HCT116 (cell line): ENCODE results near the gene SERPINH1. TPM values are rescaled to one million over a fixed set of nuclear protein-coding genes. Genes with fewer than 3 reads are reported as not detected.

Source experiments
- ATAC-seq: fragments of 200-7000 bp; cut with Tn5 transposase; 2 replicates; pipeline ENCODE4 v1.9.1; 2020; ENCODE audit warnings: mild to moderate bottlenecking, moderate library complexity
- BruUV-seq: library from RNA; stranded (reverse); fragments of 400-500 nt; replicated peaks from 2 replicates; lab custom pipeline; 2021; lab: Mats Ljungman, UMichigan
- CTCF ChIA-PET: fragments of 300-600 bp; sonication (Branson Sonifier 250); formaldehyde crosslinking; loops from one replicate; lab custom pipeline; 2021; ENCODE audit warnings: antibody characterized with exemption; lab: Charles Lee
- POLR2A ChIA-PET: fragments of 300-600, 350-600 bp; sonication (Branson Sonifier 250); formaldehyde crosslinking; loops from one replicate; lab custom pipeline; 2021; ENCODE audit warnings: antibody characterized with exemption; lab: Charles Lee
- RAD21 ChIA-PET, 2 experiments: fragments of 300-600 bp; sonication (Branson Sonifier 250); formaldehyde crosslinking; loops; one replicate each; lab custom pipeline; 2023; ENCODE audit warnings: low total read pairs in 2 of 2; ENCODE audit not compliant: uncharacterized antibody in 2 of 2, unreplicated experiment in 2 of 2, low non-redundant PET in 1 of 2; lab: Charles Lee
- DNase-seq: peaks from one replicate; pipeline ENCODE4 v3.0.0-alpha.2; 2010; ENCODE audit warnings: low read depth, low spot score
- H2AFZ ChIP-seq: fragments of 200-600 bp; shearing (Covaris generic), sonication (generic); 2 replicates; pipeline ENCODE4 v1.6.1; 2017; ENCODE audit warnings: low read depth, mixed run types, mixed read lengths, antibody characterized with exemption, low read length; ENCODE audit not compliant: poor library complexity, severe bottlenecking
- H3K27ac ChIP-seq: 2 replicates; pipeline ENCODE4 v1.5.1; 2012; ENCODE audit warnings: low read depth, low read length
- H3K27me3 ChIP-seq: fragments of 200-600 bp; sonication (generic); 2 replicates; pipeline ENCODE4 v1.6.1; 2016; ENCODE audit warnings: mixed run types, low read length, mixed read lengths; ENCODE audit not compliant: insufficient read depth
- H3K36me3 ChIP-seq, 2 experiments: fragments of 200-500 bp in 1 of 2; fragments of 200-600 bp in 1 of 2; sonication (Bioruptor generic) in 1 of 2; sonication (generic) in 1 of 2; 2 replicates each; pipeline versions ENCODE4 v1.5.1 to v1.6.1; 2014 to 2016; ENCODE audit warnings: low read length in 2 of 2, inconsistent platforms in 1 of 2, mixed read lengths in 1 of 2, mixed run types in 1 of 2; ENCODE audit not compliant: insufficient read depth in 2 of 2, control insufficient read depth in 1 of 2
- H3K4me1 ChIP-seq, 2 experiments: fragments of 200-600 bp in 1 of 2; sonication (generic) in 1 of 2; 2 replicates each; pipeline versions ENCODE4 v1.5.1 to v1.6.1; 2012 to 2017; ENCODE audit warnings: low read length in 2 of 2, inconsistent platforms in 1 of 2, mild to moderate bottlenecking in 1 of 2, mixed read lengths in 1 of 2, mixed run types in 1 of 2, moderate library complexity in 1 of 2; ENCODE audit not compliant: insufficient read depth in 2 of 2, control insufficient read depth in 1 of 2
- H3K4me2 ChIP-seq: fragments of 200-600 bp; sonication (generic); 2 replicates; pipeline ENCODE4 v1.6.1; 2017; ENCODE audit warnings: mixed run types, low read length, mixed read lengths
- H3K4me3 ChIP-seq, 2 experiments: fragments of 200-600 bp in 1 of 2; sonication (generic) in 1 of 2; replicated peaks in 1 of 2; 2 replicates each; pipeline ENCODE4 v1.5.1; 2011 to 2016; ENCODE audit warnings: low read length in 2 of 2, control low read depth in 1 of 2, low read depth in 1 of 2, mild to moderate bottlenecking in 1 of 2, mixed read lengths in 1 of 2, mixed run types in 1 of 2
- H3K79me2 ChIP-seq: fragments of 200-600 bp; sonication (generic); 2 replicates; pipeline ENCODE4 v1.6.1; 2017; ENCODE audit warnings: mild to moderate bottlenecking, mixed run types, low read length, moderate library complexity, mixed read lengths; ENCODE audit not compliant: insufficient read depth
- H3K9ac ChIP-seq: fragments of 200-600 bp; sonication (generic); 2 replicates; pipeline ENCODE4 v1.6.1; 2016; ENCODE audit warnings: low read length, mixed read lengths
- H3K9me2 ChIP-seq: fragments of 200-600 bp; sonication (generic), shearing (Covaris generic); 2 replicates; pipeline ENCODE4 v1.6.1; 2017; ENCODE audit warnings: mixed run types, mild to moderate bottlenecking, moderate library complexity; ENCODE audit not compliant: insufficient read depth
- H3K9me3 ChIP-seq, 2 experiments: fragments of 200-500 bp in 1 of 2; fragments of 200-600 bp in 1 of 2; sonication (Bioruptor generic) in 1 of 2; sonication (generic) in 1 of 2; 2 replicates each; pipeline ENCODE4 v1.6.1; 2014 to 2017; ENCODE audit warnings: low read length in 2 of 2, mixed read lengths in 2 of 2, inconsistent platforms in 1 of 2, low read depth in 1 of 2, mild to moderate bottlenecking in 1 of 2, mixed run types in 1 of 2, moderate library complexity in 1 of 2; ENCODE audit not compliant: control insufficient read depth in 1 of 2, insufficient read depth in 1 of 2
- H4K20me1 ChIP-seq: fragments of 200-600 bp; sonication (generic), shearing (Covaris generic); 2 replicates; pipeline ENCODE4 v1.6.1; 2017; ENCODE audit warnings: mixed run types, mild to moderate bottlenecking, moderate library complexity; ENCODE audit not compliant: insufficient read depth
- ATF3 ChIP-seq: IDR thresholded peaks from 2 replicates; pipeline ENCODE4 v1.6.1; 2012
- CEBPB ChIP-seq: IDR thresholded peaks from 2 replicates; pipeline ENCODE4 v1.6.1; 2012; ENCODE audit warnings: low read depth
- EGR1 ChIP-seq: IDR thresholded peaks from 2 replicates; pipeline ENCODE4 v1.6.1; 2012; ENCODE audit warnings: low read depth
- ELF1 ChIP-seq: IDR thresholded peaks from 2 replicates; pipeline ENCODE4 v1.6.1; 2012; ENCODE audit warnings: low read depth, borderline replicate concordance
- EZH2 ChIP-seq: fragments of 200-600 bp; sonication (generic); IDR thresholded peaks from 2 replicates; pipeline ENCODE4 v1.6.1; 2017; ENCODE audit warnings: antibody characterized with exemption, mixed run types
- EZH2phosphoT487 ChIP-seq: fragments of 200-600 bp; IDR thresholded peaks from 2 replicates; pipeline ENCODE4 v1.6.1; 2018; ENCODE audit warnings: antibody characterized with exemption, borderline replicate concordance
- JUND ChIP-seq: IDR thresholded peaks from 2 replicates; pipeline ENCODE4 v1.6.1; 2012
- MAX ChIP-seq: IDR thresholded peaks from 2 replicates; pipeline ENCODE4 v1.6.1; 2012
- RAD21 ChIP-seq: IDR thresholded peaks from 2 replicates; pipeline ENCODE4 v1.6.1; 2012; ENCODE audit warnings: low read depth, mild to moderate bottlenecking
- REST ChIP-seq: IDR thresholded peaks from 2 replicates; pipeline ENCODE4 v1.6.1; 2012; ENCODE audit warnings: low read depth
- SIN3A ChIP-seq: IDR thresholded peaks from 2 replicates; pipeline ENCODE4 v1.6.1; 2012; ENCODE audit warnings: low read depth
- SP1 ChIP-seq: IDR thresholded peaks from 2 replicates; pipeline ENCODE4 v1.6.1; 2012; ENCODE audit warnings: low read depth
- ZFX ChIP-seq: fragments of 450-650 bp; IDR thresholded peaks from 2 replicates; pipeline ENCODE4 v1.6.1; 2017
- ZNF274 ChIP-seq: fragments of 200-500 bp; sonication (Bioruptor generic); IDR thresholded peaks from 2 replicates; pipeline ENCODE4 v1.6.1; 2014; ENCODE audit warnings: mild to moderate bottlenecking, low read depth, low read length, inconsistent platforms
- intact Hi-C: fragments of 100-400 bp; cut with micrococcal nuclease; formaldehyde crosslinking; loops from 2 replicates; pipeline ENCODE4 v1.10.0; 2022
- total RNA-seq: library from RNA; stranded (reverse); gene quantifications from one replicate; pipeline ENCODE4 v1.2.1, GENCODE V29; 2021; ENCODE audit not compliant: unreplicated experiment
- TF ChIP-seq, protein P1 (sequence below), 3 experiments: fragments of 200-600 bp in 1 of 3; sonication (generic) in 1 of 3; IDR thresholded peaks in 2 of 3; conservative IDR thresholded peaks in 1 of 3; 2 replicates each; pipeline ENCODE4 v1.5.1; 2012 to 2017; ENCODE audit warnings: low read depth in 2 of 3, low read length in 2 of 3, antibody characterized with exemption in 1 of 3, borderline replicate concordance in 1 of 3, control low read depth in 1 of 3, mild to moderate bottlenecking in 1 of 3, mixed read lengths in 1 of 3, mixed run types in 1 of 3, moderate library complexity in 1 of 3; ENCODE audit not compliant: insufficient read depth in 1 of 3
- TF ChIP-seq, protein P2 (sequence below): IDR thresholded peaks from 2 replicates; pipeline ENCODE4 v1.6.1; 2011; ENCODE audit warnings: mild to moderate bottlenecking, low read length, moderate library complexity; ENCODE audit not compliant: insufficient replicate concordance; ENCODE audit errors: extremely low read depth

The SERPINH1 gene
- total RNA-seq, 1 experiment from 2014 or later = 84.9 TPM

DNA sequence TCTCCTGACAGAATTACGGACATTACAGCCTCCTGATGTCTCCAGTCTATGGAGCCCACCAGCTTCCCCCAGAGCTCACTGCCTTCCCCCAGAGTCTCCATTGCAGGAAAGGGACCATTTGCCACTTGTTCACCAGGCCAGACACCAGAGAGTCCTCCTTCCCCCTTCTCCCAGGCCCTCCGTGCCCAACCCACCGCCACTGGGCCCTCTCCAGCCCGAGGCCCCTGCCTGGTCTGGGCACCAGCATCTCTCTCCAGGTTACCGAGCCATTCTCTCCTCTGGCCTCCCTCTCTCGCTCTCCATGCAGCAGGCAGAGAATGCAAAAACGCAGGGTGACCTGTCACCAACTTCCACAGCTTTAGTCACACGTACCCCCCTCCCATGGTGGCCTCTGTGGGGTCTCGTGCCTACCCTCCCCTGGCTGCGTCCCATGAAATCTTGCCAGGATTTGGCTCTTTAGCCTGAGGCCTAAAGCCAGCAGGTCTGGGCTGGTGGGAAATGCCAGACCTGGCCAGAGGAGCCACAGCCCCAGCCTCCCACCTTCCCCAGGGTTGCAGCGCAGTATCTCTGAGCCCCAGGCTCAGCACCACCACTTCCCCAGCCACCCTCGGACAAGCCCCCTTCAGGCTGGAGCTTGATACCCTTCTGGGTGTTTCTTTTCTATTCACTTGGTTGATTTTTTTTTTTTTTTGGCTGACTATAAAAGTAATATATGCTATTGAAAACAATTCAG, 6.8 kb upstream of the SERPINH1 start:
- Histone ChIP-seq H4K20me1 (no peaks in the 10 kb centered on the region), H3K4me3 (no peak overlapping the region), H3K79me2 (no peaks in the 10 kb centered on the region), H3K9ac (no peak overlapping the region), H3K9me3 (no peaks in the 10 kb centered on the region), H3K4me1 (peaks cover 0 to 21% of the 10 kb centered on the region in 2 experiments; a peak in 2 of 4 replicates), H3K9me2 (no peaks in the 10 kb centered on the region), H3K4me2 (no peak overlapping the region), H3K27me3 (no peaks in the 10 kb centered on the region), H2AFZ (no peak overlapping the region), H3K36me3 (no peaks in the 10 kb centered on the region), H3K27ac (no peak overlapping the region)
- ChIA-PET POLR2A (no interaction called here), RAD21 (no interaction called here), CTCF (no interaction called here)
- TF ChIP-seq ZNF274 = no peak
- no peak for TF ChIP-seq ATF3
- no peak for TF ChIP-seq ELF1
- TF ChIP-seq EZH2phosphoT487 = no peak
- TF ChIP-seq CEBPB = no peak
- TF ChIP-seq, protein P1, sequence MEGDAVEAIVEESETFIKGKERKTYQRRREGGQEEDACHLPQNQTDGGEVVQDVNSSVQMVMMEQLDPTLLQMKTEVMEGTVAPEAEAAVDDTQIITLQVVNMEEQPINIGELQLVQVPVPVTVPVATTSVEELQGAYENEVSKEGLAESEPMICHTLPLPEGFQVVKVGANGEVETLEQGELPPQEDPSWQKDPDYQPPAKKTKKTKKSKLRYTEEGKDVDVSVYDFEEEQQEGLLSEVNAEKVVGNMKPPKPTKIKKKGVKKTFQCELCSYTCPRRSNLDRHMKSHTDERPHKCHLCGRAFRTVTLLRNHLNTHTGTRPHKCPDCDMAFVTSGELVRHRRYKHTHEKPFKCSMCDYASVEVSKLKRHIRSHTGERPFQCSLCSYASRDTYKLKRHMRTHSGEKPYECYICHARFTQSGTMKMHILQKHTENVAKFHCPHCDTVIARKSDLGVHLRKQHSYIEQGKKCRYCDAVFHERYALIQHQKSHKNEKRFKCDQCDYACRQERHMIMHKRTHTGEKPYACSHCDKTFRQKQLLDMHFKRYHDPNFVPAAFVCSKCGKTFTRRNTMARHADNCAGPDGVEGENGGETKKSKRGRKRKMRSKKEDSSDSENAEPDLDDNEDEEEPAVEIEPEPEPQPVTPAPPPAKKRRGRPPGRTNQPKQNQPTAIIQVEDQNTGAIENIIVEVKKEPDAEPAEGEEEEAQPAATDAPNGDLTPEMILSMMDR (IDR thresholded peaks at IDR 0.05 in 2 of 3, conservative IDR thresholded peaks at IDR 0.05 in 1 of 3; ENCODE audit: borderline replicate concordance in 1 of 3, insufficient read depth in 1 of 3, low read depth in 2 of 3, low read length in 2 of 3) = no peak
- TF ChIP-seq SIN3A = no peak
- no peak for TF ChIP-seq RAD21
- TF ChIP-seq EGR1 = no peak
- TF ChIP-seq EZH2 = no peak
- no peak for TF ChIP-seq ZFX
- no peak for TF ChIP-seq SP1
- no peak for TF ChIP-seq MAX
- TF ChIP-seq, protein P2, sequence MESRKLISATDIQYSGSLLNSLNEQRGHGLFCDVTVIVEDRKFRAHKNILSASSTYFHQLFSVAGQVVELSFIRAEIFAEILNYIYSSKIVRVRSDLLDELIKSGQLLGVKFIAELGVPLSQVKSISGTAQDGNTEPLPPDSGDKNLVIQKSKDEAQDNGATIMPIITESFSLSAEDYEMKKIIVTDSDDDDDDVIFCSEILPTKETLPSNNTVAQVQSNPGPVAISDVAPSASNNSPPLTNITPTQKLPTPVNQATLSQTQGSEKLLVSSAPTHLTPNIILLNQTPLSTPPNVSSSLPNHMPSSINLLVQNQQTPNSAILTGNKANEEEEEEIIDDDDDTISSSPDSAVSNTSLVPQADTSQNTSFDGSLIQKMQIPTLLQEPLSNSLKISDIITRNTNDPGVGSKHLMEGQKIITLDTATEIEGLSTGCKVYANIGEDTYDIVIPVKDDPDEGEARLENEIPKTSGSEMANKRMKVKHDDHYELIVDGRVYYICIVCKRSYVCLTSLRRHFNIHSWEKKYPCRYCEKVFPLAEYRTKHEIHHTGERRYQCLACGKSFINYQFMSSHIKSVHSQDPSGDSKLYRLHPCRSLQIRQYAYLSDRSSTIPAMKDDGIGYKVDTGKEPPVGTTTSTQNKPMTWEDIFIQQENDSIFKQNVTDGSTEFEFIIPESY = no peak
- TF ChIP-seq JUND = no peak
- no peak for TF ChIP-seq REST
- DNase-seq (no peak), ATAC-seq (no peak)
- intact Hi-C loops = no loop called here
- BruUV-seq = no TSS peak
